Retinal pigment epithelial cell (primary cell): ENCODE data around the gene PFKFB1.

Experiments
- DNase-seq: peaks from one replicate; pipeline ENCODE4 v3.0.0-alpha.2; 2010; ENCODE audit warnings: low read depth
- H3K4me3 ChIP-seq: 2 replicates; pipeline ENCODE4 v1.5.1; 2011; ENCODE audit warnings: mild to moderate bottlenecking, low read length, control low read depth, moderate library complexity
- TF ChIP-seq, protein P1 (sequence below): conservative IDR thresholded peaks from 2 replicates; pipeline ENCODE4 v1.5.1; 2011; ENCODE audit warnings: low read depth, low read length, control low read depth, inconsistent platforms

Gene PFKFB1

DNA sequence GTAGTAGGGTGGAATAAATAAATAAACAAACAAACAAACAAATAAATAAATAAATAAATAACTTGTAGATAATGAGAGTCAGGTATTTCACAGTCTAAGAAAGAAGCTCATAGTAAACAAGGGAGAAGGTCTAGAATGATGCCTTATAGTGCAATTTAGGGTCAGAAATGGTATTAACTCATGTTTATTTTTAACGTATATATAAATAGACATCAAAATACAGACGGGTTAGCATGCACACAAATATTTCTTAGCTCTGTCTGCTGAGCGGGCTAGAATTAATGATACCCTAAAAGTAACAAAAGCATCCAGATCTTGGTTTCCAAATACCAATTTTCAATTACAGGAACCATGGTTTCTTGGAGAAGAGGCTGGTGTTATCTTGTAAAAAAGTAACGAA lies 16.6 kb downstream of the PFKFB1 start:
- TF ChIP-seq, protein P1, sequence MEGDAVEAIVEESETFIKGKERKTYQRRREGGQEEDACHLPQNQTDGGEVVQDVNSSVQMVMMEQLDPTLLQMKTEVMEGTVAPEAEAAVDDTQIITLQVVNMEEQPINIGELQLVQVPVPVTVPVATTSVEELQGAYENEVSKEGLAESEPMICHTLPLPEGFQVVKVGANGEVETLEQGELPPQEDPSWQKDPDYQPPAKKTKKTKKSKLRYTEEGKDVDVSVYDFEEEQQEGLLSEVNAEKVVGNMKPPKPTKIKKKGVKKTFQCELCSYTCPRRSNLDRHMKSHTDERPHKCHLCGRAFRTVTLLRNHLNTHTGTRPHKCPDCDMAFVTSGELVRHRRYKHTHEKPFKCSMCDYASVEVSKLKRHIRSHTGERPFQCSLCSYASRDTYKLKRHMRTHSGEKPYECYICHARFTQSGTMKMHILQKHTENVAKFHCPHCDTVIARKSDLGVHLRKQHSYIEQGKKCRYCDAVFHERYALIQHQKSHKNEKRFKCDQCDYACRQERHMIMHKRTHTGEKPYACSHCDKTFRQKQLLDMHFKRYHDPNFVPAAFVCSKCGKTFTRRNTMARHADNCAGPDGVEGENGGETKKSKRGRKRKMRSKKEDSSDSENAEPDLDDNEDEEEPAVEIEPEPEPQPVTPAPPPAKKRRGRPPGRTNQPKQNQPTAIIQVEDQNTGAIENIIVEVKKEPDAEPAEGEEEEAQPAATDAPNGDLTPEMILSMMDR, result no peak
- no peak overlapping the region for H3K4me3 ChIP-seq
- no peak for DNase-seq

DNA sequence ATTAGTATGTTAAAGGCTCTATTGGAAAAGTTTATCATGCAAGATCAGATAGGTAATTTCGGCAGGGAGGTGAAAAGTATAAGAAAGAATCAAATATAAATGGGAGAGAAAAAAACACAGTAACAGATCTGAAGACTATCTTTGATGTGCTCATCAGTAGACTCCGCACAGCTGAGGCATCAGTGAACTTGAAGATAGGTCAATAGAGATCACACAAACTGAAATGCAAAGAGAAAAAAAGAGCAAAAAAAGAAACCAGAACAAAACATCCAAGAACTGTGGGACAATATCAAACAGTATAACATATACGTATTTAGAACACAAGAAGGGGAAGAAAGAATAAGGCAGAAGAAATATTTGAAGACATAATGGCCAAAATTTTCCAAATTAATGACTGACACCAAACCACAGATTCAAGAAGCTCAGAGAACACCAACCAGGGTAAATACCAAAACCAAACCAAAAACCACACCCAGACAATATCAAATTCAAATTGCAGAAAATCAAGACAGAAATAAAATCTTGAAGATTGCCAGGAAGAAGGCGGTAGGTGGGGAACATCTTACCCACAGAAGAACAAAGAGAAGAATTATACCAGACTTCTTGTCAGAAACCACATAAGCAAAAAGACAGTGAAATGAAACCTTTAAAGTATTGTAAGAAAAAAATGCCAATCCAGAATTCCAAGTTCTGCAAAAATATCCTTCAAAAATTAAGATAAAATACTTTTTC lies 29.1 kb downstream of the PFKFB1 start:
- DNase-seq, result no peak
- TF ChIP-seq, protein P1, result no peak
- H3K4me3 ChIP-seq, result no peak overlapping the region

DNA sequence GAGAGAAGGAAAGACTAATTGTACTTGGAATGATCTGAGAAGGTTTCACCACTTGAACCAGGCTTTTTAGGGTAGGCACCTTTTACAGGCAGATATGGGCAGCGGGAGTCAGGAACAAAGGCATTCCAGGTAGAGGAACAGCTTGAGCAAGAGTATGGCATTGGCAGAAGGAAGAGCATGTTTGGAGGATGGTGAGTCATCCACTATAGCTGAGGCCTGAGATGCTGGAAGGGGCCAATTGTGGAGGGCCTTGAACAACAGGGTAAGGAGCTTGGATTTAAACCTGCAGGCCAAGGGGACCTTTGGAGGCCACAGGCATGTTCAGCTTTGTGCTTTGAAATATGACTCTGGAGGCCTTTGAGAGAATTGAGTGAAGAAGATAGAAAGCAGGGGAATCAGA lies 32.2 kb downstream of the PFKFB1 start:
- TF ChIP-seq, protein P1, result no peak
- H3K4me3 ChIP-seq, result no peak overlapping the region
- no peak for DNase-seq

DNA sequence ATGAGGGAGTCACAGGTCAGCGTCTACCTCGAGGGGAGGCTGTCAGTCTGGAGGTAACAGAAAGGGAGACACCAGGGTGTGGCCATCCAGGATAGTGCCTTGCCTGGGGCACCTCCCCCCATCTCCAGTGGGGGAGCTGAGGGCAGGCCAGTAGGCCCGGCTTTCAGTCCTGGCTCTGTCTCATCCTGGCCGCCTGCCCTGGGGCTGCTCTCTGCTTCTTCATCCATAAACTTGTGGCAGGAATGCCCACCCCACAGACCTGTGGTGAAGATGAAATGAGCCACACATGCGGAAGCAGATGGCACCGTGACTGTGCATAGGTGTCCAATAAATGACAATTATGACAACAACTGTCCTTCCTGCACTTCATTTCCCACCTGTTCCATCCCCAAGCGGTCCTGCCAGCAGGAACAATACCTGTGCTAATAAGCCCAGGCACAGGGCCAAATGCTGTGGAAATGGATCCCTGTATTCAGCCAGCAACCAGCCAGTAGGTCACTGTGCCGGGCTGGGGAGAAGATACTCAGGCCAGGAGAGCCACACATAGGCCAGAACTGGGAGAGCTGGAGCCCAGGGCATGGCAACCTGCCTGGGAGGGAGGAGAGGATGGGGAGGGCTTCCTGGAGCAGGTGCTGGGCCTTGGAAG lies 43.1 kb downstream of the PFKFB1 start:
- TF ChIP-seq, protein P1, result no peak
- no peak overlapping the region for H3K4me3 ChIP-seq
- no peak for DNase-seq

DNA sequence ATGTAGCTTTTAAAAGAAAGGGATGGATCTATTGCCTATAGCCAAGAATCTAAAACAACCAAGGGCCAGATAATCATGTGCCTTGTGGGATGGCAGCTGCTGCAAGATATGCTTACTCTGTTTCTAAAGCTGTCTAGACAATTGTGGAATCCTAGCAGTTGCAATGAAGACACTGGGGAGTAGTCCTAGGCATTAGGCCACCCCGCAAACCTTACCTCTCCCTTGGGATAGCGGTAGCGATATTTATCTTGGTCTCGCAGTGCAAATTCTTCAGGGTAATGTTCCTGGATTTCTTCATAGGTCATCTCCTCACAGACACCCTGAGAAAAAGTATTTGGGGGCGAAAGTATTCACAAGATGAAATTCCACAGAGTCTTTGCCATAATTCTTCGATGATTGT lies 48.8 kb downstream of the PFKFB1 start:
- TF ChIP-seq, protein P1, result no peak
- DNase-seq, result no peak
- H3K4me3 ChIP-seq, result no peak overlapping the region

DNA sequence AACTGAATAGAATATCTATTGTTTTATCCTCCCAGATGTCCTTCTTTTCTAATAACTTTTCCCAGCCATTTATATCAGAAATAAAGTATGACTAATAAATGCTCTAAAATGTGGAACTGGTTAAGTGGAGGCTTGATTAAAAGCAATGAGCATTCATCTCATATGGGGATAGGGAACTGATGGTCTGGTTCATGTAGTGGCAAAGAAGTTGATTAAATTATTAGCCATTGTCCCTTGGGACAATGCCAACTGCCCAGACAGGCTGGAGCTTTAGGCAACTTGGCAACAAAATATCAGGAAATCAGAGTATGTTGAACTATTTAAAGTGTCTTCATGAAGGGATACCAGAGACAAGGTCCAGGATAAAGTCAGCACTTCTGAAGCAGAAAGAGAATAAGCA lies 49.2 kb downstream of the PFKFB1 start:
- DNase-seq, result no peak
- H3K4me3 ChIP-seq, result no peak overlapping the region
- TF ChIP-seq, protein P1, result no peak

DNA sequence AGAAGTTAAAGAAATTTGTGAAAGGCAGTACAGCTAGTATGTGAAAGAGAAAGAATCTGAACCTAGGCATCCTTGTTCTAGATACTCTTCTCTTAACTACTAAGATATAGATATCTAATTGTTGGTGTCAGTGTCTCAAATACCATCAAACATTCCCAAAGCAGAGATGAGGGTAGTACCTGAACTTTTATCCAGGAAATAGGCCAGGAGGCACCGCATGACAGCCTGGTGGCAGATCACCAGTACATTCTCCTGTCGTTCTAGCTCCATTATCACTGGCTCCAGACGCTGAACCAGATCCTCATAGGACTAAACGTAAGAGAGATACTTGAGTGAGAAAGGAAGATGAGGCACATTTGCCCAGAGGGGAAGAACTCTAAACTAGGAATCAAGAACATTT lies 56.6 kb downstream of the PFKFB1 start:
- TF ChIP-seq, protein P1, result no peak
- DNase-seq, result no peak

More for the DNA sequence above, 56.6 kb downstream of the PFKFB1 start:
- H3K4me3 ChIP-seq, result no peak overlapping the region
